Hepatocyte (in vitro differentiated cells): ENCODE results near the gene TCP11L2. TPM values are rescaled to one million over a fixed set of nuclear protein-coding genes. Genes with fewer than 3 reads are reported as not detected.

Experiments
- DNase-seq: peaks from one replicate; pipeline ENCODE4 v3.0.0-alpha.2; 2016; ENCODE audit warnings: low spot score
- H2AFZ ChIP-seq: fragments of 200-600 bp; sonication (generic); 2 replicates; pipeline ENCODE4 v1.6.0; 2016; ENCODE audit warnings: antibody characterized with exemption, mild to moderate bottlenecking
- H3K27ac ChIP-seq: fragments of 200-600 bp; sonication (generic); 2 replicates; pipeline ENCODE4 v1.5.1; 2016; ENCODE audit warnings: mild to moderate bottlenecking
- H3K27me3 ChIP-seq: fragments of 200-600 bp; sonication (generic); 2 replicates; pipeline ENCODE4 v1.6.1; 2016
- H3K36me3 ChIP-seq: fragments of 200-600 bp; sonication (generic); replicated peaks from 2 replicates; pipeline ENCODE4 v1.5.1; 2016; ENCODE audit warnings: low read depth; ENCODE audit not compliant: insufficient read depth
- H3K4me1 ChIP-seq: fragments of 200-600 bp; sonication (generic); 2 replicates; pipeline ENCODE4 v1.5.1; 2016; ENCODE audit warnings: mild to moderate bottlenecking, moderate library complexity; ENCODE audit not compliant: insufficient read depth
- H3K4me2 ChIP-seq: fragments of 200-600 bp; sonication (generic); 2 replicates; pipeline ENCODE4 v1.6.0; 2016
- H3K4me3 ChIP-seq: fragments of 200-600 bp; sonication (generic); 2 replicates; pipeline ENCODE4 v1.5.1; 2016; ENCODE audit warnings: mild to moderate bottlenecking
- H3K79me2 ChIP-seq: fragments of 200-600 bp; sonication (generic); 2 replicates; pipeline ENCODE4 v1.6.0; 2017; ENCODE audit warnings: mild to moderate bottlenecking
- H3K9me2 ChIP-seq: fragments of 200-600 bp; sonication (generic); replicated peaks from 2 replicates; pipeline ENCODE4 v1.6.0; 2017; ENCODE audit warnings: mild to moderate bottlenecking; ENCODE audit not compliant: insufficient read depth
- H3K9me3 ChIP-seq: fragments of 200-600 bp; sonication (generic); 2 replicates; pipeline ENCODE4 v1.5.1; 2016; ENCODE audit warnings: low read depth, mild to moderate bottlenecking
- H4K20me1 ChIP-seq: fragments of 200-600 bp; sonication (generic); 2 replicates; pipeline ENCODE4 v1.6.0; 2016; ENCODE audit warnings: mild to moderate bottlenecking; ENCODE audit not compliant: insufficient read depth, poor library complexity, severe bottlenecking
- CTCF ChIP-seq: fragments of 200-600 bp; sonication (generic); IDR thresholded peaks from 2 replicates; pipeline ENCODE4 v1.5.1; 2016; ENCODE audit warnings: antibody characterized with exemption, mild to moderate bottlenecking; ENCODE audit not compliant: poor library complexity
- EZH2 ChIP-seq: fragments of 200-600 bp; sonication (generic); IDR thresholded peaks from 2 replicates; pipeline ENCODE4 v1.6.1; 2016; ENCODE audit warnings: antibody characterized with exemption, mild to moderate bottlenecking, borderline replicate concordance
- EZH2phosphoT487 ChIP-seq: fragments of 200-600 bp; sonication (generic); IDR thresholded peaks from one replicate; pipeline ENCODE4 v1.6.1; 2018; ENCODE audit warnings: antibody characterized with exemption, mild to moderate bottlenecking, low read depth, moderate library complexity; ENCODE audit not compliant: unreplicated experiment, severe bottlenecking
- WGBS: methylation state at CpG from one replicate; pipeline ENCODE4 v1.1.6; 2016; ENCODE audit warnings: low lambda C conversion rate; ENCODE audit errors: missing lambda C conversion rate; 5-methylcytosine and 5-hydroxymethylcytosine counted together
- polyA plus RNA-seq: library from polyadenylated mRNA; unstranded; fragments of >200 nt; fragmentation: Nextera tagmentation; extraction: Ambion mirVana; gene quantifications from 2 replicates; pipeline ENCODE4 v1.2.1, GENCODE V29; 2016
- total RNA-seq: library from RNA; depleted of rRNA; stranded (reverse); fragments of >200 nt; gene quantifications from 2 replicates; pipeline ENCODE4 v1.2.3, GENCODE V29; 2014

TCP11L2 gene
- total and polyA plus RNA-seq, 2 experiments from 2014 or later: 9.6 to 38.4 TPM

DNA sequence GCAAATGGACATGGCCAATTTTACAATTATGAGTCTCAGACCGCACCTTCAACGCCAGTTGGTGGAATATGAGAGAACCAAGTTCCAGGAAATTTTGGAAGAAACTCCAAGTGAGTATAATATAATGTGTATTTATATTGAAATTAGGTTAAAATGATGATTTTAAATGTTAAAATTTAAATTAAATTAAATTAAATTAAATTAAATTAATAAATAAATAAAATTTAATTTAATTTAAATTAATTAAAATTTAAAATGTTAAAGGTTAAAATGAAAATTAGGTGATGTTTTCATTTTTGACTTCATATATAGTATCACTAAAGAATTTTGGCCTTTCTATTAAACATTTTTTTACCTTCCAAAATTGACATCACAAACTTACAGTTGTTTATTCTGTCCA is 21.0 kb downstream of the TCP11L2 start:
- DNase-seq: no peak
- H3K27me3 ChIP-seq: no peaks in the 10 kb centered on the region
- no peak overlapping the region for H3K4me2 ChIP-seq
- H4K20me1 ChIP-seq: no peaks in the 10 kb centered on the region
- WGBS: 98% methylated on average over 2 of the region's 2 CpGs
- no peak overlapping the region for H3K4me3 ChIP-seq
- H3K4me1 ChIP-seq: no peaks in the 10 kb centered on the region
- H3K9me2 ChIP-seq: no peaks in the 10 kb centered on the region
- H3K9me3 ChIP-seq: no peaks in the 10 kb centered on the region
- H3K36me3 ChIP-seq: no peaks in the 10 kb centered on the region
- H3K79me2 ChIP-seq: no peaks in the 10 kb centered on the region
- no peak for TF ChIP-seq EZH2
- no peak for TF ChIP-seq EZH2phosphoT487
- no peak for TF ChIP-seq CTCF
- no peak overlapping the region for H3K27ac ChIP-seq
- no peak overlapping the region for H2AFZ ChIP-seq

- Histone ChIP-seq H3K36me3 (no peaks in the 10 kb centered on the region), H3K27me3 (no peaks in the 10 kb centered on the region), H3K9me2 (no peaks in the 10 kb centered on the region), H3K4me3 (no peak overlapping the region), H3K27ac (no peak overlapping the region), H3K79me2 (no peaks in the 10 kb centered on the region), H3K9me3 (no peaks in the 10 kb centered on the region), H3K4me2 (no peak overlapping the region), H3K4me1 (no peaks in the 10 kb centered on the region), H4K20me1 (no peaks in the 10 kb centered on the region), H2AFZ (no peak overlapping the region)
- 65% methylated on average over 2 of the region's 2 CpGs for WGBS
- no peak for TF ChIP-seq CTCF
- no peak for TF ChIP-seq EZH2phosphoT487
- TF ChIP-seq EZH2: no peak
- no peak for DNase-seq
Observed at GRCh38 chr12:106327309-106327869, 24.9 kb downstream of the TCP11L2 start.

GRCh38 chr12:106328735-106329134 is 26.2 kb downstream of the TCP11L2 start:
- Histone ChIP-seq H3K4me2 (no peak overlapping the region), H3K4me3 (no peak overlapping the region), H3K36me3 (no peaks in the 10 kb centered on the region), H2AFZ (no peak overlapping the region), H3K79me2 (no peaks in the 10 kb centered on the region), H4K20me1 (no peaks in the 10 kb centered on the region), H3K27me3 (no peaks in the 10 kb centered on the region), H3K4me1 (no peaks in the 10 kb centered on the region), H3K9me3 (no peaks in the 10 kb centered on the region), H3K9me2 (no peaks in the 10 kb centered on the region), H3K27ac (peak overlapping the region; percentile 20)
- TF ChIP-seq EZH2: no peak
- no peak for TF ChIP-seq CTCF
- TF ChIP-seq EZH2phosphoT487: no peak
- 85% methylated on average over 7 of the region's 7 CpGs for WGBS
- DNase-seq: no peak
